Subcutaneous abdominal adipose tissue (tissue), 5 donors: Measurements from ENCODE around the gene FOXK1.
"Not testable (repeated sequence)": the region's sequence is repeated elsewhere in the genome, so short reads cannot be mapped to it uniquely, and the experiment has no call there.

ENCODE experiments used
- H3K27ac ChIP-seq: one replicate; pipeline ENCODE4 v1.7.0; 2013; ENCODE audit warnings: low read depth, mild to moderate bottlenecking, inconsistent platforms, low read length, moderate library complexity
- H3K27me3 ChIP-seq, 5 donors: one replicate each; pipeline ENCODE4 v1.7.0; 2013; ENCODE audit warnings: low read length in 5 of 5, inconsistent platforms in 1 of 5; ENCODE audit not compliant: control insufficient read depth in 5 of 5, insufficient read depth in 4 of 5
- H3K36me3 ChIP-seq, 5 donors: one replicate each; pipeline ENCODE4 v1.7.0; 2013; ENCODE audit warnings: low read length in 5 of 5; ENCODE audit not compliant: control insufficient read depth in 5 of 5, insufficient read depth in 5 of 5
- H3K4me1 ChIP-seq, 5 donors: one replicate each; pipeline ENCODE4 v1.7.0; 2013; ENCODE audit warnings: low read length in 5 of 5, mild to moderate bottlenecking in 3 of 5, moderate library complexity in 1 of 5; ENCODE audit not compliant: control insufficient read depth in 5 of 5, insufficient read depth in 5 of 5
- H3K4me3 ChIP-seq, 5 donors: one replicate each; pipeline ENCODE4 v1.7.0; 2013; ENCODE audit warnings: low read length in 5 of 5, low read depth in 1 of 5
- H3K9ac ChIP-seq, 5 donors: one replicate each; pipeline ENCODE4 v1.7.0; 2013; ENCODE audit warnings: low read length in 5 of 5, mild to moderate bottlenecking in 4 of 5, moderate library complexity in 3 of 5
- H3K9me3 ChIP-seq, 5 donors: one replicate each; pipeline ENCODE4 v1.7.0; 2013; ENCODE audit warnings: low read length in 5 of 5; ENCODE audit not compliant: control insufficient read depth in 5 of 5
- donor health status: healthy.
- donor health status: healthy.
- donor health status: healthy.
- donor health status: healthy.
- donor health status: healthy.

The FOXK1 gene

GRCh38 chr7:4665661-4666060 is 16.4 kb upstream of the FOXK1 start:
- H3K9ac ChIP-seq, result no peak overlapping the region
- no peak overlapping the region for H3K4me3 ChIP-seq
- no peaks in the 10 kb centered on the region for H3K36me3 ChIP-seq
- peaks cover 0 to 2% (median 0%) of the 10 kb centered on the region in 5 donors for H3K9me3 ChIP-seq
- H3K4me1 ChIP-seq, result peaks cover 4 to 20% (median 13%) of the 10 kb centered on the region in 5 donors
- H3K27me3 ChIP-seq, result no peaks in the 10 kb centered on the region
- no peak overlapping the region for H3K27ac ChIP-seq

GRCh38 chr7:4667776-4668509 is 14.2 kb upstream of the FOXK1 start:
- Histone ChIP-seq H3K4me1 (peaks cover 0 to 9% (median 7%) of the 10 kb centered on the region in 5 donors), H3K9me3 (peaks cover 0 to 6% (median 0%) of the 10 kb centered on the region in 5 donors), H3K27ac (no peak overlapping the region), H3K4me3 (peak overlapping the region in 1 of 5 donors; percentile 35), H3K27me3 (no peaks in the 10 kb centered on the region), H3K9ac (no peak overlapping the region), H3K36me3 (no peaks in the 10 kb centered on the region)

DNA sequence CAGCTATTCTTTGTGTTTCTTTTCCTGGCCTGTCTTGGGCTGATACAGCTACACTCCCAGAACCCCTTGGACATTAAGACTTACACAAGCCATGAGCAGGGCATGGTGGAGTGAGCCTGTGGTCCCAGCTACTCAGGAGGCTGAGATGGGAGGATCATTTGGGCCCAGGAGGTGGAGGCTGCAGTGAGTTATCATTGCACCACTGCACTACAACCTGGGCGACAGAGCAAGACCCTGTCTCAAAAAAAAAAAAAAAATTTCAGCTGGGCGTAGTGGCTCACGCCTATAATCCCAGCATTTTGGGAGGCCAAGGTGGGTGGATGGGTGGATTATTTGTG is 13.6 kb upstream of the FOXK1 start:
- H3K9ac ChIP-seq, result no peak overlapping the region
- H3K27ac ChIP-seq, result no peak overlapping the region
- no peaks in the 10 kb centered on the region for H3K36me3 ChIP-seq
- no peak overlapping the region for H3K4me3 ChIP-seq
- peaks cover 0 to 6% (median 0%) of the 10 kb centered on the region in 5 donors for H3K9me3 ChIP-seq
- peaks cover 0 to 9% (median 7%) of the 10 kb centered on the region in 5 donors for H3K4me1 ChIP-seq
- no peaks in the 10 kb centered on the region for H3K27me3 ChIP-seq

- Histone ChIP-seq H3K27me3 (no peaks in the 10 kb centered on the region), H3K9ac (no peak overlapping the region), H3K4me1 (peaks cover 0 to 9% (median 7%) of the 10 kb centered on the region in 5 donors), H3K36me3 (no peaks in the 10 kb centered on the region), H3K9me3 (peaks cover 2 to 13% (median 10%) of the 10 kb centered on the region in 5 donors), H3K27ac (no peak overlapping the region), H3K4me3 (peak overlapping the region in 1 of 5 donors; percentile 2)
Observed at GRCh38 chr7:4670791-4671190, 11.3 kb upstream of the FOXK1 start.

DNA sequence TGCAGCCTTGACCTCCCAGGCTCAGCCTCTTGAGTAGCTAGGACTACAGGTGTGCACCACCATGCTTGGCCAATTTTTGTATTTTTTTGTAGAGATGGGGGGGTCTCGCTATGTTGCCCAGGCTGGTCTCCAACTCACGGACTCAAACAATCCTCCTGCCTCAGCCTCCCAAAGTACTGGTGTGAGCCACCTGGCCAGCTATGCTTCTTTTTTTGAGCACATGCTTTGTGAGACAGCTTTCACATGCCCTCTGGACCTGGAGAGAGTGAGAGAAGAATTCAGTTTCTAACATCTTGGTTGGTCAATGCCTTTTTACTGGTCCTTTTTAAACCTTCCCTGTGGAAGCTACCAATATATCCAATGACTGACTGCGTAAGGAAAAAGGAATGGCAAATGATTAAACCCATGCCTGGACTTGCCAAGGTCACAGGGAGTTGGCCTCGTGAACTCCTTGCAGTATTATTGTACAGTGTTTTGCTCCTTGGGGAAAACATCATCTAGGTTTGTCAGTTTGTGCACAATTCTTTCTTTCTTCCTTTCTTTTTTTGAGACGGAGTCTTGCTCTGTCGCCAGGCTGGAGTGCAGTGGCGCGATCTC is 6.2 kb upstream of the FOXK1 start:
- H3K4me3 ChIP-seq, result no peak overlapping the region
- no peak overlapping the region for H3K27ac ChIP-seq
- no peaks in the 10 kb centered on the region for H3K27me3 ChIP-seq
- H3K36me3 ChIP-seq, result no peaks in the 10 kb centered on the region
- H3K9ac ChIP-seq, result no peak overlapping the region
- no peaks in the 10 kb centered on the region for H3K4me1 ChIP-seq
- H3K9me3 ChIP-seq, result peaks cover 2 to 11% (median 5%) of the 10 kb centered on the region in 5 donors

DNA sequence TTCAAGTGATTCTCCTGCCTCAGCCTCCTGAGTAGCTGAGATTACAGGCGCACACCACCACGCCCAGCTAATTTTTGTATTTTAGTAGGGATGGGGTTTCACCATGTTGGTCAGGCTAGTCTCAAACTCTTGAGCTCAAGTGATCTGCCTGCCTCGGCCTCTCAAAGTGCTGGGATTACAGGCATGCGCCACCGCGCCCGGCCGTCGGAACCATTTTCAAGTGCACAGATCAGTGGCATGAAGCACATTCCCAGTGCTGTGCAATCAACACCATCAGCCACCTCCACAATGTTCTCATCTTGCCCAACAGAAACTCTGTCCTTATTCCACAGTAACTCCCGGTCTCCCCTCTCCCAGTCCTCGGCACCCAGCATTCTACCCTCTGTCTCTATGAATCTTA is 4.6 kb upstream of the FOXK1 start:
- not testable (repeated sequence) for H3K27ac ChIP-seq, H3K4me1 ChIP-seq, H3K4me3 ChIP-seq, H3K27me3 ChIP-seq, H3K9ac ChIP-seq, H3K36me3 ChIP-seq
- H3K9me3 ChIP-seq, result peaks cover 2 to 11% (median 7%) of the 10 kb centered on the region in 5 donors

DNA sequence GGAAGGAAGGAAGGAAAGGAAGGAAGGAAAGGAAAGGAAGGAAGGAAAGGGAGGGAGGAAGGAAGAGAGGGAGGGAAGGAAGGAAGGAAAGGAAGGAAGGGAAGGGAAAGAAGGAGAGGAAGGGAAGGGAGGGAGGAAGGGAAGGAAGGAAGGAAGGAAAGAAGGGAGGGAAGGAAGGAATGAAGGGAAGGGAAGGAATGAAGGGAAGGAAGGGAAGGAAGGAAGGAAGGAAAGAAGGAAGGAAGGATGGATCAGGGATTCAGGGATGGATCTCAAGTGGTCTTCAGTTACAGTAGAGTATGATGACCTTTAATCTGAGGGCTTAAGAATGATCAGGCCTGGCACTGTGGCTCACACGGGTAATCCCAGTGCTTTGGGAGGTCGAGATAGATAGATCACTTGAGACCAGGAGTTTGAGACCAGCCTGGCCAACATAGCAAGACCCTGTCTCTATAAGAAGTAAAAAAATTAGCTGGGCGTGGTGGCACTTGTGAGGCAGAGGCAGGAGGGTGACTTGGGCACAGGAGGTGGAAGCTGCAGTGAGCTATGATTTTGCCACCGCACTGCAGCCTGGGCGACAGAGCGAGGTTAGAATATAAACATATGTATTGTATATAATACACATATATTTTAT is 760 bp upstream of the FOXK1 start:
- H3K4me3 ChIP-seq, result peak overlapping the region in 4 of 5 donors; percentile 37 to 67 (median 50)
- peak overlapping the region in 2 of 5 donors; percentile 32 to 73 for H3K9ac ChIP-seq
- peaks cover 0 to 30% (median 27%) of the 10 kb centered on the region in 5 donors for H3K4me1 ChIP-seq
- H3K27me3 ChIP-seq, result no peaks in the 10 kb centered on the region
- no peaks in the 10 kb centered on the region for H3K36me3 ChIP-seq
- peaks cover 0 to 3% (median 0%) of the 10 kb centered on the region in 5 donors for H3K9me3 ChIP-seq
- H3K27ac ChIP-seq, result no peak overlapping the region

DNA sequence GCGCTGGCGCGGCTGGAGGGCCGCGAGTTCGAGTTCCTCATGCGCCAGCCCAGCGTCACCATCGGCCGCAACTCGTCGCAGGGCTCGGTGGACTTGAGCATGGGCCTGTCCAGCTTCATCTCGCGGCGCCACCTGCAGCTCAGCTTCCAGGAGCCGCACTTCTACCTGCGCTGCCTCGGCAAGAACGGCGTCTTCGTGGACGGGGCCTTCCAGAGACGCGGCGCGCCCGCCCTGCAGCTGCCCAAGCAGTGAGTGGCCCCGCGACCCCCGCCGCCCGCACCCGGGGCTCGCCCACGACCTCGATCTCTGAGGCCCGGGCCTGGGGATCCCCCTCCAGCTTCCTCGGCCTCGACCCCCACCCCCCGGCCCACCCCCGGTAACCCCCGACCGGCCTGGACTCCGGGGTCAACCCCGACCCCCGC is 537 bp downstream of the FOXK1 start:
- peaks cover 0 to 3% (median 0%) of the 10 kb centered on the region in 5 donors for H3K9me3 ChIP-seq
- peaks cover 0 to 34% (median 27%) of the 10 kb centered on the region in 5 donors for H3K4me1 ChIP-seq
- H3K27ac ChIP-seq, result peak overlapping the region; percentile 96
- H3K36me3 ChIP-seq, result no peaks in the 10 kb centered on the region
- H3K27me3 ChIP-seq, result no peaks in the 10 kb centered on the region
- peak overlapping the region; percentile 40 to 92 (median 86) for H3K4me3 ChIP-seq
- peak overlapping the region in 4 of 5 donors; percentile 76 to 96 (median 88) for H3K9ac ChIP-seq

DNA sequence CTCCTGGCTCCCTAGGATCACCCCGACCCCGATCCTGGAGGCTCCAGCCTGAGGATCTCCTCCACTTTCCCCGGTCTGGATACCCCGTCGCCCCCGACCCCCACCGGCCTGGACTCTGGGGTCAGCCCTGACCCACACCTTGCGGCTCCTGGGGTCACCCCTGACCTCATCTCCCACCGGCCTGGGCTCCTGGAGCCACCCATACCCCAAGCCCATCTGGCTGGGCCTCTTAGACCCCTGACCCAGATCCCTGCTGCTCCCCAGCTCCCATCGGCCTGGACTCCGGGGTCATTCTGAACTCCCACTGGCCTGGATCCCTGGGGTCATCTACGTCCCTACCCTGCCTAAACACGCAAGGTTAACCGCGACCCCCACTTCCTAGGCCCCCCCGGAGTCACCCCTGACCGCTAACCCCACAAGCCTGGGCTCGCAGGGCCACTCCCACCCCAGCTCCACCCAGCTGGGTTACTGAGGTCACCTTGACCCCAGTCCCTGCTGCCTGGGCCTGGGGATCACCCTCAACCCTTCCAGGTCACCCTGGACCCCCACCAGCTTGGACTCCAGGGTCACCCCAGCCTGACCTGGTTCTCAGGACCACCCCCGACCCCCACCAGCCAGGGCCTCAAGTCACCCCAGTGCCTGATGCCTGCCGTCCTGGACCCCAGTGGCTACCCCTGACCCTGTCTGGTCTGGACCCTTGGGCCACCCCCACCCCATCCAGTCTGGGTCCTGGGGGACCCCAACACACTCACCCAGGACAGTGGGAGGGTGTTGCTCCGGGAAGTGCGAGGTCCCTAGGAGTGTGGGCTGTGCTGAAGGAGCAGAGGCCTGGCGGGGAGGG is 1.2 kb downstream of the FOXK1 start:
- Histone ChIP-seq H3K9ac (peak overlapping the region; percentile 84 to 96 (median 92)), H3K9me3 (peaks cover 0 to 3% (median 0%) of the 10 kb centered on the region in 5 donors), H3K36me3 (no peaks in the 10 kb centered on the region), H3K27ac (peak overlapping the region; percentile 96), H3K4me1 (peaks cover 0 to 34% (median 27%) of the 10 kb centered on the region in 5 donors), H3K4me3 (peak overlapping the region; percentile 67 to 92 (median 86)), H3K27me3 (no peaks in the 10 kb centered on the region)
